GM10266 (cell line): ENCODE data around the gene DNAJC7.

ENCODE experiments used
- DNase-seq: peaks from one replicate; pipeline ENCODE4 v3.0.0; 2012; ENCODE audit errors: extremely low spot score
- TF ChIP-seq, protein P1 (sequence below): IDR thresholded peaks from 2 replicates; pipeline ENCODE4 v1.5.1; 2012; ENCODE audit warnings: mild to moderate bottlenecking, low read depth; ENCODE audit not compliant: control insufficient read depth, insufficient read depth; ENCODE audit errors: missing control alignments

DNAJC7 gene

GRCh38 chr17:42056635-42057034 is 39.4 kb upstream of the DNAJC7 start:
- TF ChIP-seq, protein P1, sequence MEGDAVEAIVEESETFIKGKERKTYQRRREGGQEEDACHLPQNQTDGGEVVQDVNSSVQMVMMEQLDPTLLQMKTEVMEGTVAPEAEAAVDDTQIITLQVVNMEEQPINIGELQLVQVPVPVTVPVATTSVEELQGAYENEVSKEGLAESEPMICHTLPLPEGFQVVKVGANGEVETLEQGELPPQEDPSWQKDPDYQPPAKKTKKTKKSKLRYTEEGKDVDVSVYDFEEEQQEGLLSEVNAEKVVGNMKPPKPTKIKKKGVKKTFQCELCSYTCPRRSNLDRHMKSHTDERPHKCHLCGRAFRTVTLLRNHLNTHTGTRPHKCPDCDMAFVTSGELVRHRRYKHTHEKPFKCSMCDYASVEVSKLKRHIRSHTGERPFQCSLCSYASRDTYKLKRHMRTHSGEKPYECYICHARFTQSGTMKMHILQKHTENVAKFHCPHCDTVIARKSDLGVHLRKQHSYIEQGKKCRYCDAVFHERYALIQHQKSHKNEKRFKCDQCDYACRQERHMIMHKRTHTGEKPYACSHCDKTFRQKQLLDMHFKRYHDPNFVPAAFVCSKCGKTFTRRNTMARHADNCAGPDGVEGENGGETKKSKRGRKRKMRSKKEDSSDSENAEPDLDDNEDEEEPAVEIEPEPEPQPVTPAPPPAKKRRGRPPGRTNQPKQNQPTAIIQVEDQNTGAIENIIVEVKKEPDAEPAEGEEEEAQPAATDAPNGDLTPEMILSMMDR, result no peak
- DNase-seq, result no peak

- TF ChIP-seq, protein P1, result no peak
- no peak for DNase-seq
Observed at GRCh38 chr17:42055496-42055895, 38.3 kb upstream of the DNAJC7 start.

- TF ChIP-seq, protein P1, result no peak
- no peak for DNase-seq
Observed at GRCh38 chr17:42055027-42055426, 37.8 kb upstream of the DNAJC7 start.

- DNase-seq, result no peak
- TF ChIP-seq, protein P1, result no peak
Observed at GRCh38 chr17:42053731-42054500, 36.7 kb upstream of the DNAJC7 start.

- DNase-seq, result no peak
- TF ChIP-seq, protein P1, result no peak
Observed at GRCh38 chr17:42052346-42052877, 35.2 kb upstream of the DNAJC7 start.

DNA sequence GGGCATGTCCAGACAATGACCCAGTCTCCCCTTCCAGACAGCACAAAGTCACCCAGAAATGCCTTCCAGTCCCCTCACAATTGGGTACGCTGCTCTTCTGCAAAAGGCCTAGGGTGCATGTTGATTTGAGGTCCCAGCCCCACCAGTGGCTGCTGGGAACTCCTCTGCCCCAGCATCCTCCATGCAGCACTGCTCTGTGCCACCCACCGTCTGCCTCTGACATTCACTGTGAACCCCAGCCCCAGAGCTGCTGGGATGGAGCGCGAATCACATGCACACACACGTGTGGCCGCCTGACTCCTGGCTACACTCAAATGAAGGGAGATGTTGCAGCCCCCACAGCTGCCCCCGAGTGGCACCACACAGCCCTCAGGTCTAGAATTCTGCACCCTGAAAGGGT is 34.4 kb upstream of the DNAJC7 start:
- TF ChIP-seq, protein P1, result no peak
- no peak for DNase-seq

DNA sequence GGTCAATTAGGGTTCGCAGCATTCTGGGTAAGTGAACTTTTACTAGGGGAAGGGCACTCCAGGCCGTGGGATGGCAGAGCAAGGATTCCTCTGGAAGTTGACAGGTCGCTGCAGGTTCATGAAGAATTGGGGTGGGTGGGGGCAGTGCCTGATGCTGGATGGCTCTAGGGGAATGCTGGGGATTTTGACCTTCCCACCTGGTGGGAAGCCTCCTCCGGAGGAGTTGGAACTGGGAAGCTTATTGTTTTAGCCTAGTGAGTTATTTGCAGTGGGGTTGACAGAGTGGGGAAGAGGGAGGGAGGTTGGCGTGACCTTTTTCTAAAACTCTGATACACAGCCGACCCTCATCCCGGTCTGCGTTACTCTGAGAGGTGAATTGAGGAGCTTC is 33.8 kb upstream of the DNAJC7 start:
- DNase-seq, result no peak
- TF ChIP-seq, protein P1, result no peak
